ENCODE results near the gene RAP2A. TPM values are rescaled to one million over a fixed set of nuclear protein-coding genes. Genes with fewer than 3 reads are reported as not detected.

The RAP2A gene
- total and polyA plus RNA-seq, 10 of the 15 experiments (the other 5 are each of a cell fraction or from before 2014, with no cell fraction given) = 3.5 to 35.1 (median 14.9) TPM

DNA sequence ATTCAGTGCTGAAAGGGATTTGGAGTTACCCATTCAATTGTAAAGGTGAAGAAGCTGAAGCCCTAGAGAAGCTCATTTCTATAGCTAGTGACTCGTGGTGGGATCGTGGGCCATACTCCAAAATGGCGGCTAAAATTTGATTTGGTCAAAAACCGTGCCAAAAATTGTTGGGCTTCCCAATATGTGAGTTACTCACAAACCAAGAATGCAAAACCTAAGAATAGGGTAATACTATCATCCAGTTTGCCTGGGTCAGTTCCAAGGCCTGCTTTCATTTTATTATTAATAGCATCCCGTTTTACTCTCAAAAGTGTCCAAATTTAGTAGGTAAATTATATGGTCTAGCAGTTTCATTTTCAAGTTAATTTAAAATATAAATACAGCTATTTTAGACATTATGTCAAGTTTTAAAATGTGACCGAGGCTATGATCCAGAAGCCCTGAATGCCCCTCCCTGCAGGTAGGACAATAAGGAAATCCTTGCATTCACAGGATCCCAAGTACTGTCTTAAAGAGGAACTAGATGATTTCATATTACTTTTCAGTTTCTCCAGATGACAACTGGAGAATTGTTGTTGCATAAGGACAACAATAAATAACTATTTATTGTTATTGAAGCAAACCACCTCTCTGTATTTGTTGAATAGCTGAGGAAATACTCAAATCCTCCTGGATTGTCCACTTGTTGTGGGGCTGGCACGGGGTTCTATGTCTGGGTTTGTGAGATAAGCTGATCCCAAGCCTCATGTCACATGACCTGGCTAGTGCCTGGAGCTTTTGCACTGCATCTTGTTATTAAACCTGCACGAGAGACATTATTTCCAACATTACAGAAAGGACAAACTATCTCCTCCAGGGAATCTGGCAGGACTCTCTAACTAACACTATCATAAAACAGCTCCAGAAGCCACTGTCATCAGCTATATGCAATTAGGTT lies 11.6 kb upstream of the RAP2A start:
- TF ChIP-seq EED (IDR thresholded peaks at IDR 0.05; ENCODE audit: low read depth) (no peak), SIX5 (IDR thresholded peaks at IDR 0.05; ENCODE audit: low read depth, low read length, severe bottlenecking) (no peak), BRCA1 (IDR thresholded peaks at IDR 0.05; ENCODE audit: low read depth, low read length) (no peak), NR2F1 (conservative IDR thresholded peaks at IDR 0.05) (no peak), CEBPB (IDR thresholded peaks at IDR 0.05; ENCODE audit: borderline replicate concordance in 1 of 2, low read depth in 2 of 2, low read length in 2 of 2) (no peak)
- no peak overlapping the region for H3K27ac ChIP-seq (ENCODE audit: control insufficient read depth, insufficient read depth)
- no peaks in the 10 kb centered on the region for H3K27me3 ChIP-seq (replicated peaks in 1 of 2; ENCODE audit: control insufficient read depth in 2 of 2, insufficient read depth in 2 of 2, low read length in 1 of 2)
- no peak overlapping the region for H3K4me3 ChIP-seq
- no peak for DNase-seq (ENCODE audit: low read depth, low spot score)
- ChIA-PET CTCF (interaction anchor here (1.1 kb wide), 1 partner anchor 10 kb away, joined by 3 read pairs; no protein-coding TSS in a partner anchor), POLR2A (interaction anchor here (1.3 kb wide), 1 partner anchor 9 kb away, joined by 5 read pairs; no protein-coding TSS in a partner anchor), RAD21 (ENCODE audit: unreplicated experiment) (interaction anchor here (0.6 kb wide), 1 partner anchor 1722 kb away, joined by 3 read pairs; no protein-coding TSS in a partner anchor), SMC1A (ENCODE audit: uncharacterized antibody, unreplicated experiment) (interaction anchor here (1.0 to 1.8 kb wide), 4 partner anchors 9 to 153 kb away, joined by 3 to 4 read pairs (median 4); no protein-coding TSS in a partner anchor)
- intact Hi-C loops (cut with micrococcal nuclease; ENCODE audit: unreplicated experiment) (no loop called here), in situ Hi-C loops (cut with MboI) (no loop called here)
- H2AFZ ChIP-seq (ENCODE audit: control insufficient read depth, low read depth, low read length) = no peak overlapping the region
- no peaks in the 10 kb centered on the region for H3K4me1 ChIP-seq (ENCODE audit: control insufficient read depth, insufficient read depth, low read length)
- FAIRE-seq = no peak
- no peaks in the 10 kb centered on the region for H3K79me2 ChIP-seq (ENCODE audit: control insufficient read depth, insufficient read depth, low read length)
- BruUV-seq (replicated peaks) = no TSS peak
- H3K9me3 ChIP-seq (replicated peaks; ENCODE audit: control insufficient read depth, insufficient read depth, low read length) = no peaks in the 10 kb centered on the region
- no peaks in the 10 kb centered on the region for H4K20me1 ChIP-seq (ENCODE audit: control insufficient read depth, insufficient read depth)
- WGBS (ENCODE audit: insufficient coverage, insufficient replicate concordance, low lambda C conversion rate, missing lambda C conversion rate) = 53% methylated on average over 8 of the region's 8 CpGs
- H3K4me2 ChIP-seq (ENCODE audit: control insufficient read depth, insufficient read depth) = no peak overlapping the region
- ATAC-seq = no peak
- no peaks in the 10 kb centered on the region for H3K36me3 ChIP-seq (ENCODE audit: control insufficient read depth in 2 of 2, insufficient read depth in 2 of 2, low read length in 1 of 2)
- H3K9ac ChIP-seq (ENCODE audit: control insufficient read depth, insufficient read depth, low read length) = no peak overlapping the region
